K562 (cell line): Measurements from ENCODE around the gene CYP26A1. TPM values are rescaled to one million over a fixed set of nuclear protein-coding genes. Genes with fewer than 3 reads are reported as not detected.

ENCODE experiments used
- ADNP ChIP-seq: fragments of 200-800 bp; sonication (Bioruptor generic); IDR thresholded peaks from 2 replicates; pipeline ENCODE4 v1.6.1; 2016; ENCODE audit warnings: missing genetic modification characterization, missing compliant biosample characterization
- CBX1 ChIP-seq: sonication (generic); IDR thresholded peaks from 2 replicates; pipeline ENCODE4 v1.6.1; 2016; ENCODE audit warnings: antibody characterized with exemption, low read depth, mild to moderate bottlenecking
- CTBP1 ChIP-seq: fragments of 450-650 bp; IDR thresholded peaks from 2 replicates; pipeline ENCODE4 v1.6.1; 2016; ENCODE audit warnings: borderline replicate concordance
- ESRRA ChIP-seq: fragments of 450-650 bp; IDR thresholded peaks from 2 replicates; pipeline ENCODE4 v1.6.1; 2014; ENCODE audit warnings: low read depth, mild to moderate bottlenecking, moderate library complexity, borderline replicate concordance
- FIP1L1 ChIP-seq: fragments of 200-400 bp; formaldehyde crosslinking; IDR thresholded peaks from 2 replicates; pipeline ENCODE4 v1.6.1; 2018; ENCODE audit warnings: mild to moderate bottlenecking, low read depth, low read length; ENCODE audit not compliant: poor library complexity, severe bottlenecking
- L3MBTL2 ChIP-seq: fragments of 450-650 bp; IDR thresholded peaks from 2 replicates; pipeline ENCODE4 v1.6.1; 2016; ENCODE audit warnings: mild to moderate bottlenecking, moderate library complexity
- MITF ChIP-seq: IDR thresholded peaks from 2 replicates; pipeline ENCODE4 v1.6.1; 2014; ENCODE audit warnings: antibody characterized with exemption
- POLR2G ChIP-seq: fragments of 200-400 bp; formaldehyde crosslinking; IDR thresholded peaks from 2 replicates; pipeline ENCODE4 v1.6.1; 2017; ENCODE audit warnings: low read depth, mild to moderate bottlenecking, antibody characterized with exemption, low read length, moderate library complexity
- RBBP5 ChIP-seq: fragments of 200-600 bp; sonication (generic); IDR thresholded peaks from 2 replicates; pipeline ENCODE4 v1.6.1; 2012; ENCODE audit warnings: borderline replicate concordance, mild to moderate bottlenecking, low read length, control low read depth, inconsistent platforms; ENCODE audit not compliant: insufficient read depth, poor library complexity, severe bottlenecking
- RBFOX2 ChIP-seq: fragments of 200-400 bp; formaldehyde crosslinking; IDR thresholded peaks from 2 replicates; pipeline ENCODE4 v1.6.1; 2017; ENCODE audit warnings: low read depth, mild to moderate bottlenecking, low read length, moderate library complexity
- SMAD4 ChIP-seq: fragments of 250-450 bp; sonication (Bioruptor Pico); conservative IDR thresholded peaks from 2 replicates; pipeline ENCODE4 v1.8.0; 2021; ENCODE audit warnings: inconsistent platforms, mild to moderate bottlenecking, moderate library complexity
- ZNF311 ChIP-seq: fragments of 250-450 bp; sonication (Bioruptor Pico); IDR thresholded peaks from 2 replicates; pipeline ENCODE4 v1.4.0; 2020; ENCODE audit warnings: mild to moderate bottlenecking, moderate library complexity
- polyA plus RNA-seq, 8 experiments: library from polyadenylated mRNA; depleted of rRNA in 4 of 8; stranded (reverse) in 5 of 8; unstranded in 3 of 8; fragments of >200 nt; fragmentation: Nextera tagmentation in 2 of 8; fragmentation: Illumina TruSeq in 1 of 8; extraction: Ambion mirVana in 2 of 8; extraction: Trizol in 1 of 8; gene quantifications; 2 replicates each; pipeline versions ENCODE4 v1.2.1 to v1.2.3, GENCODE V29; 2011 to 2014; ENCODE audit warnings: inconsistent platforms in 1 of 8, missing spikeins in 1 of 8
- total RNA-seq, 7 experiments: library from RNA; depleted of rRNA in 6 of 7; stranded (reverse); fragments of >200 nt in 6 of 7; fragmentation: Illumina TruSeq in 2 of 7; extraction: Trizol in 2 of 7; gene quantifications; 2 replicates each; pipeline versions ENCODE4 v1.2.1 to v1.2.3, GENCODE V29; 2011 to 2021; ENCODE audit warnings: low replicate concordance in 1 of 7
- TF ChIP-seq, protein P1 (sequence below): fragments of 250-450 bp; sonication (Bioruptor Pico); IDR thresholded peaks from 2 replicates; pipeline ENCODE4 v1.5.0; 2020; ENCODE audit warnings: mild to moderate bottlenecking, borderline replicate concordance
- TF ChIP-seq, protein P2 (sequence below): fragments of 450-650 bp; IDR thresholded peaks from 2 replicates; pipeline ENCODE4 v1.6.1; 2018; ENCODE audit not compliant: partially characterized antibody
- TF ChIP-seq, protein P3 (sequence below): sonication (generic); formaldehyde crosslinking; IDR thresholded peaks from 2 replicates; pipeline ENCODE4 v1.9.0; 2022; ENCODE audit warnings: mild to moderate bottlenecking, missing genetic modification reagents

Gene CYP26A1
- total and polyA plus RNA-seq, 9 of the 15 experiments (the other 6 are each of a cell fraction or from before 2014, with no cell fraction given), result 0.11 to 5.1 (median 1.6) TPM

DNA sequence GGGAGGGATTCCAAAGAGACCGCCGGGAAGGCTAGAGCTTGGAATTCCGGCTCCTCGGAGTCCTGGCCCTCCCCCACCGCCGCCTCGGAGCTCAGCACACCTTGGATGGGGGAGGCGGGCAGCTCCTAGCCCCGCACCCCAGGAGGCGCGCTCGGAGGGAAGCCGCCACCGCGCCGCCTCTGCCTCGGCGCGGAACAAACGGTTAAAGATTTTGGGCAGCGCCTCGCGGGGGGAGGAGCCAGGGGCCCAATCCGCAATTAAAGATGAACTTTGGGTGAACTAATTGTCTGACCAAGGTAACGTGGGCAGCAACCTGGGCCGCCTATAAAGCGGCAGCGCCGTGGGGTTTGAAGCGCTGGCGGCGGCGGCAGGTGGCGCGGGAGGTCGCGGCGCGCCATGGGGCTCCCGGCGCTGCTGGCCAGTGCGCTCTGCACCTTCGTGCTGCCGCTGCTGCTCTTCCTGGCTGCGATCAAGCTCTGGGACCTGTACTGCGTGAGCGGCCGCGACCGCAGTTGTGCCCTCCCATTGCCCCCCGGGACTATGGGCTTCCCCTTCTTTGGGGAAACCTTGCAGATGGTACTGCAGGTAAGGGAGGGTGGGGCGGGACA lies at the start of gene CYP26A1 (continued):
- TF ChIP-seq MITF, result no peak
- TF ChIP-seq POLR2G, result peak; percentile 48; the same call in 1 of the 2 replicates
- no peak for TF ChIP-seq CBX1
- TF ChIP-seq RBFOX2, result 0 out of 2 replicates have a peak, but pooled peaks have one; percentile 36
- peak; percentile 36 for TF ChIP-seq RBBP5
- TF ChIP-seq, protein P1, sequence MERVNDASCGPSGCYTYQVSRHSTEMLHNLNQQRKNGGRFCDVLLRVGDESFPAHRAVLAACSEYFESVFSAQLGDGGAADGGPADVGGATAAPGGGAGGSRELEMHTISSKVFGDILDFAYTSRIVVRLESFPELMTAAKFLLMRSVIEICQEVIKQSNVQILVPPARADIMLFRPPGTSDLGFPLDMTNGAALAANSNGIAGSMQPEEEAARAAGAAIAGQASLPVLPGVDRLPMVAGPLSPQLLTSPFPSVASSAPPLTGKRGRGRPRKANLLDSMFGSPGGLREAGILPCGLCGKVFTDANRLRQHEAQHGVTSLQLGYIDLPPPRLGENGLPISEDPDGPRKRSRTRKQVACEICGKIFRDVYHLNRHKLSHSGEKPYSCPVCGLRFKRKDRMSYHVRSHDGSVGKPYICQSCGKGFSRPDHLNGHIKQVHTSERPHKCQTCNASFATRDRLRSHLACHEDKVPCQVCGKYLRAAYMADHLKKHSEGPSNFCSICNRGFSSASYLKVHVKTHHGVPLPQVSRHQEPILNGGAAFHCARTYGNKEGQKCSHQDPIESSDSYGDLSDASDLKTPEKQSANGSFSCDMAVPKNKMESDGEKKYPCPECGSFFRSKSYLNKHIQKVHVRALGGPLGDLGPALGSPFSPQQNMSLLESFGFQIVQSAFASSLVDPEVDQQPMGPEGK (CRISPR knock-in tag), result no peak
- no peak for TF ChIP-seq ZNF311 (CRISPR knock-in tag)
- no peak for TF ChIP-seq ESRRA
- peak; percentile 15 for TF ChIP-seq FIP1L1
- TF ChIP-seq SMAD4, result peak; percentile 41
- TF ChIP-seq, protein P2, sequence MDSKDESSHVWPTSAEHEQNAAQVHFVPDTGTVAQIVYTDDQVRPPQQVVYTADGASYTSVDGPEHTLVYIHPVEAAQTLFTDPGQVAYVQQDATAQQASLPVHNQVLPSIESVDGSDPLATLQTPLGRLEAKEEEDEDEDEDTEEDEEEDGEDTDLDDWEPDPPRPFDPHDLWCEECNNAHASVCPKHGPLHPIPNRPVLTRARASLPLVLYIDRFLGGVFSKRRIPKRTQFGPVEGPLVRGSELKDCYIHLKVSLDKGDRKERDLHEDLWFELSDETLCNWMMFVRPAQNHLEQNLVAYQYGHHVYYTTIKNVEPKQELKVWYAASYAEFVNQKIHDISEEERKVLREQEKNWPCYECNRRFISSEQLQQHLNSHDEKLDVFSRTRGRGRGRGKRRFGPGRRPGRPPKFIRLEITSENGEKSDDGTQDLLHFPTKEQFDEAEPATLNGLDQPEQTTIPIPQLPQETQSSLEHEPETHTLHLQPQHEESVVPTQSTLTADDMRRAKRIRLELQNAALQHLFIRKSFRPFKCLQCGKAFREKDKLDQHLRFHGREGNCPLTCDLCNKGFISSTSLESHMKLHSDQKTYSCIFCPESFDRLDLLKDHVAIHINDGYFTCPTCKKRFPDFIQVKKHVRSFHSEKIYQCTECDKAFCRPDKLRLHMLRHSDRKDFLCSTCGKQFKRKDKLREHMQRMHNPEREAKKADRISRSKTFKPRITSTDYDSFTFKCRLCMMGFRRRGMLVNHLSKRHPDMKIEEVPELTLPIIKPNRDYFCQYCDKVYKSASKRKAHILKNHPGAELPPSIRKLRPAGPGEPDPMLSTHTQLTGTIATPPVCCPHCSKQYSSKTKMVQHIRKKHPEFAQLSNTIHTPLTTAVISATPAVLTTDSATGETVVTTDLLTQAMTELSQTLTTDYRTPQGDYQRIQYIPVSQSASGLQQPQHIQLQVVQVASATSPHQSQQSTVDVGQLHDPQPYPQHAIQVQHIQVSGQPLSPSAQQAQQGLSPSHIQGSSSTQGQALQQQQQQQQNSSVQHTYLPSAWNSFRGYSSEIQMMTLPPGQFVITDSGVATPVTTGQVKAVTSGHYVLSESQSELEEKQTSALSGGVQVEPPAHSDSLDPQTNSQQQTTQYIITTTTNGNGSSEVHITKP, result no peak
- TF ChIP-seq, protein P3, sequence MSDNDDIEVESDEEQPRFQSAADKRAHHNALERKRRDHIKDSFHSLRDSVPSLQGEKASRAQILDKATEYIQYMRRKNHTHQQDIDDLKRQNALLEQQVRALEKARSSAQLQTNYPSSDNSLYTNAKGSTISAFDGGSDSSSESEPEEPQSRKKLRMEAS (CRISPR knock-in tag), result peak; percentile 9; the same call in 1 of the 2 replicates
- 0 out of 2 replicates have a peak, but pooled peaks have one; percentile 28 for TF ChIP-seq CTBP1
- TF ChIP-seq L3MBTL2, result peak; percentile 56; the same call in 1 of the 2 replicates
- no peak for TF ChIP-seq ADNP (tag)
